GM21526 (cell line): ENCODE data around the gene TXNRD2.
"Not testable (repeated sequence)": the region's sequence is repeated elsewhere in the genome, so short reads cannot be mapped to it uniquely, and the experiment has no call there.

ENCODE experiments used
- ATAC-seq: cut with Tn5 transposase; IDR thresholded peaks from one replicate; pipeline ENCODE4 v1.9.1; 2021; ENCODE audit warnings: moderate library complexity; ENCODE audit not compliant: unreplicated experiment, low FRiP score

Gene TXNRD2

GRCh38 chr22:19955241-19956128 is 13.9 kb upstream of the TXNRD2 start:
- ATAC-seq: no peak

GRCh38 chr22:19951346-19951745 is 9.7 kb upstream of the TXNRD2 start:
- no peak for ATAC-seq

GRCh38 chr22:19948057-19948760 is 6.6 kb upstream of the TXNRD2 start:
- no peak for ATAC-seq

GRCh38 chr22:19943082-19944026 is 1.7 kb upstream of the TXNRD2 start:
- ATAC-seq: no peak

GRCh38 chr22:19942157-19943081 is 801 bp upstream of the TXNRD2 start:
- ATAC-seq: no peak

- no peak for ATAC-seq
These were observed 868 bp downstream of the TXNRD2 start for GRCh38 chr22:19940536-19941364.

GRCh38 chr22:19937616-19938473 is 3.8 kb downstream of the TXNRD2 start:
- ATAC-seq: no peak

- no peak for ATAC-seq
These were observed 5.1 kb downstream of the TXNRD2 start for GRCh38 chr22:19936513-19936912.

- not testable (repeated sequence) for ATAC-seq
These were observed 6.4 kb downstream of the TXNRD2 start for GRCh38 chr22:19935123-19935718.

- ATAC-seq: no peak
These were observed 8.0 kb downstream of the TXNRD2 start for GRCh38 chr22:19933341-19934241.

GRCh38 chr22:19932367-19933206 is 9.0 kb downstream of the TXNRD2 start:
- ATAC-seq: no peak

GRCh38 chr22:19931514-19931913 is 10.1 kb downstream of the TXNRD2 start:
- ATAC-seq: no peak

GRCh38 chr22:19930551-19931486 is 10.8 kb downstream of the TXNRD2 start:
- ATAC-seq: no peak
